Measurements from ENCODE around the gene SYNDIG1L.

SYNDIG1L gene

GRCh38 chr14:74358176-74358829, 67.7 kb downstream of the SYNDIG1L start:
- no peak for DNase-seq (ENCODE audit: low spot score)

GRCh38 chr14:74357585-74357984, 68.4 kb downstream of the SYNDIG1L start:
- no peak for DNase-seq (ENCODE audit: low spot score)

GRCh38 chr14:74356892-74357575, 69.0 kb downstream of the SYNDIG1L start:
- no peak for DNase-seq (ENCODE audit: low spot score)
